Thoracic aorta (tissue), 2 donors: Measurements from ENCODE around the gene PLSCR4. TPM values are rescaled to one million over a fixed set of nuclear protein-coding genes. Genes with fewer than 3 reads are reported as not detected.

Experiments
- ATAC-seq: fragments of 150-250 bp; one replicate; pipeline ENCODE4 v1.8.0; 2017; ENCODE audit warnings: low read depth; ENCODE audit not compliant: insufficient number of reproducible peaks, low FRiP score
- DNase-seq: peaks from one replicate; pipeline ENCODE4 v3.0.0-alpha.2; 2020; ENCODE audit warnings: low spot score
- H3K27ac ChIP-seq, 2 donors: fragments of 200-600 bp; sonication (generic); 1 replicate in 1 of 2; 2 replicates in 1 of 2; pipeline ENCODE4 v1.5.1; 2016; ENCODE audit warnings: mild to moderate bottlenecking in 2 of 2, moderate library complexity in 2 of 2
- H3K27me3 ChIP-seq: fragments of 200-600 bp; sonication (generic); replicated peaks from 2 replicates; pipeline ENCODE4 v1.6.0; 2016; ENCODE audit warnings: mild to moderate bottlenecking; ENCODE audit not compliant: insufficient read depth
- H3K36me3 ChIP-seq: fragments of 200-600 bp; sonication (generic); one replicate; pipeline ENCODE4 v1.5.1; 2016
- H3K4me1 ChIP-seq, 2 donors: fragments of 200-600 bp; sonication (generic); 1 replicate in 1 of 2; 2 replicates in 1 of 2; pipeline versions ENCODE4 v1.5.1 to v1.6.0; 2016; ENCODE audit warnings: low read depth in 2 of 2, mild to moderate bottlenecking in 1 of 2; ENCODE audit not compliant: control insufficient read depth in 1 of 2
- H3K4me3 ChIP-seq: fragments of 200-600 bp; sonication (generic); 2 replicates; pipeline ENCODE4 v1.5.1; 2016; ENCODE audit warnings: mild to moderate bottlenecking
- H3K9me3 ChIP-seq: fragments of 200-600 bp; sonication (generic); 2 replicates; pipeline ENCODE4 v1.5.1; 2016
- total RNA-seq, 2 donors: library from RNA; depleted of rRNA; stranded (reverse); fragments of >200 nt; gene quantifications; one replicate each; pipeline versions ENCODE4 v1.1.0 to v1.2.3, GENCODE V29; 2016
- TF ChIP-seq, protein P1 (sequence below): fragments of 200-600 bp; sonication (generic); IDR thresholded peaks from one replicate; pipeline ENCODE4 v1.5.1; 2019; ENCODE audit warnings: antibody characterized with exemption

Gene PLSCR4
- total RNA-seq, 2 donors from 2014 or later = 115 to 148 TPM

- no peak overlapping the region for H3K27ac ChIP-seq
- H3K4me3 ChIP-seq = no peak overlapping the region
- ATAC-seq (no peak), DNase-seq (no peak)
- TF ChIP-seq, protein P1, sequence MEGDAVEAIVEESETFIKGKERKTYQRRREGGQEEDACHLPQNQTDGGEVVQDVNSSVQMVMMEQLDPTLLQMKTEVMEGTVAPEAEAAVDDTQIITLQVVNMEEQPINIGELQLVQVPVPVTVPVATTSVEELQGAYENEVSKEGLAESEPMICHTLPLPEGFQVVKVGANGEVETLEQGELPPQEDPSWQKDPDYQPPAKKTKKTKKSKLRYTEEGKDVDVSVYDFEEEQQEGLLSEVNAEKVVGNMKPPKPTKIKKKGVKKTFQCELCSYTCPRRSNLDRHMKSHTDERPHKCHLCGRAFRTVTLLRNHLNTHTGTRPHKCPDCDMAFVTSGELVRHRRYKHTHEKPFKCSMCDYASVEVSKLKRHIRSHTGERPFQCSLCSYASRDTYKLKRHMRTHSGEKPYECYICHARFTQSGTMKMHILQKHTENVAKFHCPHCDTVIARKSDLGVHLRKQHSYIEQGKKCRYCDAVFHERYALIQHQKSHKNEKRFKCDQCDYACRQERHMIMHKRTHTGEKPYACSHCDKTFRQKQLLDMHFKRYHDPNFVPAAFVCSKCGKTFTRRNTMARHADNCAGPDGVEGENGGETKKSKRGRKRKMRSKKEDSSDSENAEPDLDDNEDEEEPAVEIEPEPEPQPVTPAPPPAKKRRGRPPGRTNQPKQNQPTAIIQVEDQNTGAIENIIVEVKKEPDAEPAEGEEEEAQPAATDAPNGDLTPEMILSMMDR = no peak
- H3K27me3 ChIP-seq = no peaks in the 10 kb centered on the region
- H3K4me1 ChIP-seq = peaks cover 7 to 21% of the 10 kb centered on the region in 2 donors
- no peaks in the 10 kb centered on the region for H3K9me3 ChIP-seq
- H3K36me3 ChIP-seq = no peaks in the 10 kb centered on the region
Measured at GRCh38 chr3:146271180-146271579, 20.3 kb upstream of the PLSCR4 start.

GRCh38 chr3:146269271-146269670 is 18.4 kb upstream of the PLSCR4 start:
- Histone ChIP-seq H3K9me3 (no peaks in the 10 kb centered on the region), H3K27me3 (no peaks in the 10 kb centered on the region), H3K4me1 (peaks cover 5% of the 10 kb centered on the region in 2 donors), H3K36me3 (no peaks in the 10 kb centered on the region), H3K4me3 (no peak overlapping the region), H3K27ac (no peak overlapping the region)
- no peak for DNase-seq
- TF ChIP-seq, protein P1 = no peak
- no peak for ATAC-seq

DNA sequence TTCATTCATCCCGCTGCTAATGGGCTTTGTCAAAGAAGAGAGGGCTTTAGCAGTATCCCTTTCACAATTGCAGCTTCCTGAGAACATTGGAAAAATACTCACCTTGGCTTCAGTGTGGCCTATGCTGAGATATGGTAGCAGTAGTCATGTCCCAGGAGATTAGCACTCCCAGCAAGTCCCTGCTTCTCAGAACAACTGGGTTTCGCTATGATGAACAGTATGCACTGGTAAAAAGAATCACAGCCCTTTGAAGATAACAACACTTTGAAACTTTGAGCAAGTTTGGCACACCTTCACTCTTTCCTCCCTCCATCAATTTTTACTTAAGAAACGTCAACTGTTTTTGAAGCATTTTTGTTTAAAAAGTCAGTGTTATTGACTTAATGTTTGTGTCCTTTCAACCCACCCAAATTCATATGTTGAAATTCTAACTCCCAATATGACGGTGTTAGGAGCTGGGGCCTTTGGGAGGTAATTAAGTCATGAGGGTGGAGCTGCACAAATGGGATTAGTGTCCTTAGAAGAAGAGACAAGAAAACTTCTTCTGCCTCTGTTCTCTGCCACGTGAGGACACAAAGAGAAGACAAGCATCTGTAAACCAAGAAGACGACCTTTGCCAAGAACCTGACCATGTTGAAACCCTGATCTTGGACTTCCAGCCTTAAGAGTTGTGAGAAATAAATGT is 17.8 kb upstream of the PLSCR4 start:
- no peaks in the 10 kb centered on the region for H3K9me3 ChIP-seq
- H3K4me3 ChIP-seq = no peak overlapping the region
- no peaks in the 10 kb centered on the region for H3K4me1 ChIP-seq
- no peak overlapping the region for H3K27ac ChIP-seq
- DNase-seq (no peak), ATAC-seq (no peak)
- no peaks in the 10 kb centered on the region for H3K27me3 ChIP-seq
- H3K36me3 ChIP-seq = no peaks in the 10 kb centered on the region
- TF ChIP-seq, protein P1 = no peak

GRCh38 chr3:146265720-146266119 is 14.8 kb upstream of the PLSCR4 start:
- TF ChIP-seq, protein P1 = no peak
- DNase-seq (no peak), ATAC-seq (no peak)
- Histone ChIP-seq H3K4me3 (no peak overlapping the region), H3K27me3 (no peaks in the 10 kb centered on the region), H3K4me1 (no peaks in the 10 kb centered on the region), H3K27ac (no peak overlapping the region), H3K9me3 (no peaks in the 10 kb centered on the region), H3K36me3 (no peaks in the 10 kb centered on the region)

DNA sequence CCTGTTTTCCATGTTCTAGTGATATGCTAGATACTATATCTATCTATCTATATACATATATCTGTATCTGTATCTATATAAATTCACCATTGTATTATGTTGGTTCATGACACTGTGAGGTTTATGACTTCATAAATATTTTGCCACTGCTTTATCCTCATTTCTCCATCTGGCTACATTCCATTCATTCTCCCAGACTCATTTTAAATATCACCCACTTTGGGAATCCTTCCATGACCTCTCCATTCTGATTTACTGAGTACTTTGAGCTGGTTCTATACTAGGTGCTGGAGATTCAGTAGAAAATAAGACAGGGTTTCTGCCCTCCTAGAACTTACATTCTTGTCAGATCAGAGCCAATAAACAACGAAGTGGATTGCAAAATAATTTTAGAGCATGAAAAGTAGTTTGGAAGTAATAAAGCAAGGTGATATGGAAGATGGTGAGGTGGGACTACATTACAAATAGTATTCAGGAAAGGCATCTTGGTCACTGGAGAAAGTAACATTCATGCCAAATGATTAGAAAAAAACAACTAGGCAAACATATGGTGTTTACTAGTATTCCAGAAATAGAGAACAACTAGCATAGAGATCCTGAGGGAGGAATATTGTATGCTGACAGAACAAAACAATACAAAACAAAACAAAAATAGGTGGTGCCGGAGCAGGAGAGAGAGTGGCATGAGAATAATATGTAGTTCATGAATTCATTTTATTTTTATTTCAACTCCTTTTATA is 11.6 kb upstream of the PLSCR4 start:
- DNase-seq = no peak
- H3K36me3 ChIP-seq = no peaks in the 10 kb centered on the region
- no peak for ATAC-seq
- no peaks in the 10 kb centered on the region for H3K27me3 ChIP-seq
- TF ChIP-seq, protein P1 = no peak
- H3K9me3 ChIP-seq = no peaks in the 10 kb centered on the region
- no peaks in the 10 kb centered on the region for H3K4me1 ChIP-seq
- H3K27ac ChIP-seq = no peak overlapping the region
- no peak overlapping the region for H3K4me3 ChIP-seq
